GDM1 (cell line): ENCODE results near the gene MMP14.

Experiments
- DNase-seq: peaks from one replicate; lab custom pipeline; 2025; lab: John Stamatoyannopoulos, UW

MMP14 gene

DNA sequence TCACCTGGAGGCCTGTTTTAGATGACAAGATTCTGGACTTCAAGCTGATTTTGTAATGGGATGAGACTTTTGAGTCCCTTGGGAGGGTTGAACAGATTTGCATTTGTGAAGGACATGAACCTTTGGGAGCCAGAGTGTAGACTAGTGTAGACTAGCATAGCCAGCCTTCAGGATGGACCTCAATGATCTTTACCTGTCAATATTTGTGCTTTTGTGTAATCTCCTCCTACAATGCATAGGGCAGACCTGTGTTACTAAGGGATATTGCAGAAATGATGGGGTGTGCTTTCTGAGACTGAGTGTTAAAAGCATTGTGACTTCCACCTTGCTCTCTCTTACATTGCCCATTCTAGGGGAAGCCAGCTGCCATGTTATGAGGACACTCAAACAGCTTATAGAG is 25.3 kb downstream of the MMP14 start:
- no peak for DNase-seq

DNA sequence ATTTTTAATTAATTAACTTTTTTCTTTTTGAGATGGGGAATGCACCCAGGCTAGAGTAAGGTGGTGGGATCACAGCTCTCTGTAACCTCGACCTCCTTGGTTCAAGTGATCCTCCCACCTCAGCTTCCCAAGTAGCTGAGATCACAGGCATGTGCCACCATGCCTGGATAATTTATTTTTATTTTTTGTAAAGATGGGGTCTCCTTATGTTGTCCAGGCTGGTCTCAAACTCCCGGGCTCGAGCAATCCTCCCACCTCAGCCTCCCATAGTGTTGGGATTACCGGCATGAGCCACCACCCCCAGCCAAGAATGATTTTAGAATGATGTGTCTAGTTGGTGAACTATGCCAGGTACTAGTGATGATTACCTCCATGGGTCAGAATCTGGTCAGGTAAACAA is 28.6 kb downstream of the MMP14 start:
- DNase-seq = no peak

DNA sequence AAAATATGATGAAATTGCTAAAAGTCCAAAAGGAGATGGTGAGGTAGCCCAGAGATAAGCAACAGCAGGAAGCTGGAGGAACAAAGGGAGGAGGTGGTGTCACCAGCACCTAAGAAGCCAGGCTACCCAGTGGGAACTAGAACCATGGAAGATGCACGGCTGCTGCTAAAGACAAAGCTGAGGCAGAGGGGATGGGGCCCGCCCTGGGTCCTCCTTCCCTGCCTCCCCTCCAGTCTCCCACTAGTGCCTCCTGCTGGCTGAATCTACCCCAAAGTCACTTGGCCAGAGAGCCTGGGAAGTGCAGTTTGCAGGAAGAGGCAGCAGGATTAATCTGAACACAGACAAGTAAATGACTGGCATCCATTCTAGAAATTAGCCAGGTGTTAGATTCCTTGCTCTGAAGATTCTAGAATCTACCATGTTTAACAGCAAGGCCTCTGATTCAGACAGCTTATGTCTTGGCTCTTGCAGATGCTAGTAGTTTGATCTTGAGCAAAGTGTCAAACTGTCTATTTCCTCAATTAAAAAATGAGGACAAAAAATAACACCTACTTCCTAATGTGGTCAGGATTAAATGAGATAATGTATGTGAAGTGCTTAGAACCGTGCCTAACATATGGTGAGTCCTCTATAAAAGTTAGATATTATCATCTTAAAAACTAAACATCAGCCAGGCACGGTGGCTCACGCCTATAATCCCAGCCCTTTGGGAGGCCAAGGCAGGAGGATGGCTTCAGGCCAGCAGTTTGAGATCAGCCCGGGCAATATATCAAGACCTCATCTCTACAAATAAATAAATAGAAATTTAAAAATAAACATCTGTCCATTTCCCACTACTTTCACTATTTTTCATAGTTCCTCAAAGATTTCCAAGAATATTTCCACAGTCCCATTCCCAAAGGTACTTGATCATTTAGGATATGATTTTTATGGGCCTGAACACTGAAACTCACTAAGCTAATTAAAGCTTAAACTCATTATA is 29.3 kb downstream of the MMP14 start:
- DNase-seq = no peak

DNA sequence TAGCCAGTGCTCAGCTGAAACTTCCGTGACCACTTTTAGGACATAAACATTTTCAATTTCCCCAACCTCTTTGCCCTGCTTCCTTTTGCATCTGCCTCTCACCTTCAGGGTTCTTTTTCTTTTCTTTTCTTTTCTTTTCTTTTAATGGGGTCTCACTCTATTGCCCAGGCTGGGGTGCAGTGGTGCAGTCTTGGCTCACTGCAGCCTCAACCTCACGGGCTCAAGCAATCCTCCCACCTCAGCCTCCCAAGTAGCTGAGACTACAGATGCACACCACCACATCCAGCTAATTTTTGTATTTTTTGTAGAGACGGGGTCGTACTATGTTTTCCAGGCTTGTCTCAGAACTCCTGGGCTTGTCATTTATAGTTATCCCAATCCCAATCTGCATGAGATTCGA is 30.5 kb downstream of the MMP14 start:
- DNase-seq = no peak

DNA sequence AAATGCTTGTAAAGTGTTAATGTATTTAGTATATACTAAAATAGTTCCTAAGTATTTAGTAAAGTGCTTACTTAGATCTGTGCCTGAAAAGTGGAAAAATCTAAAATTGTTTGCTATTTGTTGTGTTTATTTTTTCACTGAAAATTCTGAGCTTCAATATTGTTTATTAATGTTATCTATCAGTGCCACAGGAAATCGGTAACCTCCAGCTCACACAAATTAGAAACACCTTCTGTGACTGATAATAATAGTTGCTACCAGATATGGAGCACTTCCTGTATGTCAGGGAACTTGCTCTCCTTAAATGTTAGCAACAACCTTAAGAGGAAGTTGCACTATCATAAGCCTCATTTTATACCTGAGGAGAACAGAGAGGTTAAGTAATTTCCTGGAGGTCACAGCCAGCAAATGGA is 34.4 kb downstream of the MMP14 start:
- no peak for DNase-seq

DNA sequence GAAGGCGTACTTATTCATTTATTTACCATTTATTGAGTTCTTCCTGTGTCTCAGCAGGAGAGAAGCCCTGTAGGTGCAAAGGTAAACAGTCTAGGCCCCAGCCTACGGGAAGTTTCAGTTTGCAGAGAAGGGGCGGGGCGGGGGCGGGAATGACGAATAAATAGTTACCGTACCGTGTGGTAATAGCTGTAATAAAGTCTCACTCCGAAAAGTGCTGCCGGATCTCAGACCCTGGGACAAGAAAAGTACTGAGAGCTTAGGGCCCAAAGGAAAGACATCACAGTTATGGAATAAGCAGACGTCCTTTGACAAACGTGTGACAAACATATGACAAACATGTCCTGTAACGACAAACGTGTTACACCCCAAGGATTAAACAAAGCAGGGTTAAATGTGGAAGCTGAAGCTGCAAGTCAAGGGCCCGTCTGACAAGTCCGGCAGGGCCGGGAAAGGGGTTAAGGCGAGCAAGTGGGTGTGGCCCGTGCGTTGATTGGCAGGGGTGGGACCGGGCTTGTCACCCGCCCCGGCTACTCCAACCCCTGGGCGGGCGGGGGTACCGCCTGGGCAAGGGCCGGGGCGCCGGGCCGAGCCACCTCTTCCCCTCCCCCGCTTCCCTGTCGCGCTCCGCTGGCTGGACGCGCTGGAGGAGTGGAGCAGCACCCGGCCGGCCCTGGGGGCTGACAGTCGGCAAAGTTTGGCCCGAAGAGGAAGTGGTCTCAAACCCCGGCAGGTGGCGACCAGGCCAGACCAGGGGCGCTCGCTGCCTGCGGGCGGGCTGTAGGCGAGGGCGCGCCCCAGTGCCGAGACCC is 35.0 kb downstream of the MMP14 start, which contains the start of gene LRP10:
Gene LRP10, plus strand, starts transcription at position 517 of the 809 bp plus-strand sequence. CDS start 564 bp downstream, outside the sequence.
- DNase-seq = peak; percentile 81

DNA sequence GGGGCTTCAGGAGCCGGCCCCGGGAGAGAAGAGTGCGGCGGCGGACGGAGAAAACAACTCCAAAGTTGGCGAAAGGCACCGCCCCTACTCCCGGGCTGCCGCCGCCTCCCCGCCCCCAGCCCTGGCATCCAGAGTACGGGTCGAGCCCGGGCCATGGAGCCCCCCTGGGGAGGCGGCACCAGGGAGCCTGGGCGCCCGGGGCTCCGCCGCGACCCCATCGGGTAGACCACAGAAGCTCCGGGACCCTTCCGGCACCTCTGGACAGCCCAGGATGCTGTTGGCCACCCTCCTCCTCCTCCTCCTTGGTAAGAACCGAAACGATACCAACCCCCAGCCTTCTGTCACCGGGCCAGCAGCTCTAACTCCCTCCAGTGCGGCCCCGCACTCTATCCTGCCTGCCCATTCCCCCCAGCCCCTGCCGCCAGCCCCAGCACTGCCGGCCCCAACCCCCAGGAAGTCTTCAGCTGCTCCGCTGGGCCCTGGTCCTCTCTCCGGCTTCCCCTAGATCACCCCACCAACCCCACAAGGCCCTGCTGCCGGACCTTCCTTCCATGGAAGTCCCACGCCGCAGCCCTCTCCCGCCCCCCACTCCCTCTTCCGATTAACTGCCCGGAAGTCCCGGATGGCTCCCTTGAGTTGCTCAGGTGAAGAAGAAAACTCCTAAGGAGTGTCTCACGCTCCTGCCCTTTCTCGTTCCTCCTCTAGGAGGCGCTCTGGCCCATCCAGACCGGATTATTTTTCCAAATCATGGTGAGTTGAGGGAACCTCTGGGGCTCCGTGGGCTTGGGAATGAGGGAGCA is 35.8 kb downstream of the MMP14 start:
- peak; percentile 55 for DNase-seq

DNA sequence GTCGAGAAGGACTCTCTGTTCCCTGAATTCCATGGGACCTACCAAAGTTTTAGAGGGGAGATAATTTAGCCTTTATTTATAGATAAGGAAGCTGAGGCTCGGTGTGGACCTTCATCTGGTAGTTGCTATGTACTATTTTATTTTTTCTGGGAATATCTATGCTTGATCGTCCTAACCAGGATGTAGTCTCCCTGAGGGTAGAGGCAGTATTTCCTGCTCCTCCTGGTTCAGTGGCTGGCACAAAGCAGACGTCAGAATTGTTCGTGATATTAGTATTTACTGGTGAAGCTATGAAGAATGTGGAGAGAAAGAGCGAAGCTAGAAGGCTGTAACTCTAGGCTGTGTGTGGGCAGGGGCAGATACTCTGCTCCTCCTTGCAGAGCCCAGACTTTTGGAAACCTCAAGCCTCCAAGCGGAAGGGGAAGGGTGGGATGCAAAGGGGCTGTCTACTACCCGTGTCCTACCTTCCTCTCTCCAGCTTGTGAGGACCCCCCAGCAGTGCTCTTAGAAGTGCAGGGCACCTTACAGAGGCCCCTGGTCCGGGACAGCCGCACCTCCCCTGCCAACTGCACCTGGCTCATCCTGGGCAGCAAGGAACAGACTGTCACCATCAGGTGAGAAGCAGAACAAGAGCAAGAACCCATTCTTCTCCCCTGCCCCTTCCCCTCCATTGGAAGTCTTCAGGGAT is 36.6 kb downstream of the MMP14 start:
- no peak for DNase-seq

DNA sequence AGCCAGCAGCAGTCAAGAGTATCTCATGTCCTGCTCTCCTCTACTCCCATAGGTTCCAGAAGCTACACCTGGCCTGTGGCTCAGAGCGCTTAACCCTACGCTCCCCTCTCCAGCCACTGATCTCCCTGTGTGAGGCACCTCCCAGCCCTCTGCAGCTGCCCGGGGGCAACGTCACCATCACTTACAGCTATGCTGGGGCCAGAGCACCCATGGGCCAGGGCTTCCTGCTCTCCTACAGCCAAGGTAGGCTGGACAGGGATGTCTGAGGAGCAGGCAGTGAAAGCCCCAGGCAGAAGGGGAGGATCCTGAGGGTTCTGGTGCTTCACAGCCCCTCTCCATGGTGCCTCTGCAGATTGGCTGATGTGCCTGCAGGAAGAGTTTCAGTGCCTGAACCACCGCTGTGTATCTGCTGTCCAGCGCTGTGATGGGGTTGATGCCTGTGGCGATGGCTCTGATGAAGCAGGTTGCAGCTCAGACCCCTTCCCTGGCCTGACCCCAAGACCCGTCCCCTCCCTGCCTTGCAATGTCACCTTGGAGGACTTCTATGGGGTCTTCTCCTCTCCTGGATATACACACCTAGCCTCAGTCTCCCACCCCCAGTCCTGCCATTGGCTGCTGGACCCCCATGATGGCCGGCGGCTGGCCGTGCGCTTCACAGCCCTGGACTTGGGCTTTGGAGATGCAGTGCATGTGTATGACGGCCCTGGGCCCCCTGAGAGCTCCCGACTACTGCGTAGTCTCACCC is 38.8 kb downstream of the MMP14 start:
- no peak for DNase-seq

DNA sequence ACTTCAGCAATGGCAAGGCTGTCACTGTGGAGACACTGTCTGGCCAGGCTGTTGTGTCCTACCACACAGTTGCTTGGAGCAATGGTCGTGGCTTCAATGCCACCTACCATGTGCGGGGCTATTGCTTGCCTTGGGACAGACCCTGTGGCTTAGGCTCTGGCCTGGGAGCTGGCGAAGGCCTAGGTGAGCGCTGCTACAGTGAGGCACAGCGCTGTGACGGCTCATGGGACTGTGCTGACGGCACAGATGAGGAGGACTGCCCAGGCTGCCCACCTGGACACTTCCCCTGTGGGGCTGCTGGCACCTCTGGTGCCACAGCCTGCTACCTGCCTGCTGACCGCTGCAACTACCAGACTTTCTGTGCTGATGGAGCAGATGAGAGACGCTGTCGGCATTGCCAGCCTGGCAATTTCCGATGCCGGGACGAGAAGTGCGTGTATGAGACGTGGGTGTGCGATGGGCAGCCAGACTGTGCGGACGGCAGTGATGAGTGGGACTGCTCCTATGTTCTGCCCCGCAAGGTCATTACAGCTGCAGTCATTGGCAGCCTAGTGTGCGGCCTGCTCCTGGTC is 39.4 kb downstream of the MMP14 start:
- DNase-seq = no peak

DNA sequence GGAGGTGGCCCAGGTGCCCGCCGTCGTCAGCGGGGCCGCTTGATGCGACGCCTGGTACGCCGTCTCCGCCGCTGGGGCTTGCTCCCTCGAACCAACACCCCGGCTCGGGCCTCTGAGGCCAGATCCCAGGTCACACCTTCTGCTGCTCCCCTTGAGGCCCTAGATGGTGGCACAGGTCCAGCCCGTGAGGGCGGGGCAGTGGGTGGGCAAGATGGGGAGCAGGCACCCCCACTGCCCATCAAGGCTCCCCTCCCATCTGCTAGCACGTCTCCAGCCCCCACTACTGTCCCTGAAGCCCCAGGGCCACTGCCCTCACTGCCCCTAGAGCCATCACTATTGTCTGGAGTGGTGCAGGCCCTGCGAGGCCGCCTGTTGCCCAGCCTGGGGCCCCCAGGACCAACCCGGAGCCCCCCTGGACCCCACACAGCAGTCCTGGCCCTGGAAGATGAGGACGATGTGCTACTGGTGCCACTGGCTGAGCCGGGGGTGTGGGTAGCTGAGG is 40.7 kb downstream of the MMP14 start:
- DNase-seq = no peak

DNA sequence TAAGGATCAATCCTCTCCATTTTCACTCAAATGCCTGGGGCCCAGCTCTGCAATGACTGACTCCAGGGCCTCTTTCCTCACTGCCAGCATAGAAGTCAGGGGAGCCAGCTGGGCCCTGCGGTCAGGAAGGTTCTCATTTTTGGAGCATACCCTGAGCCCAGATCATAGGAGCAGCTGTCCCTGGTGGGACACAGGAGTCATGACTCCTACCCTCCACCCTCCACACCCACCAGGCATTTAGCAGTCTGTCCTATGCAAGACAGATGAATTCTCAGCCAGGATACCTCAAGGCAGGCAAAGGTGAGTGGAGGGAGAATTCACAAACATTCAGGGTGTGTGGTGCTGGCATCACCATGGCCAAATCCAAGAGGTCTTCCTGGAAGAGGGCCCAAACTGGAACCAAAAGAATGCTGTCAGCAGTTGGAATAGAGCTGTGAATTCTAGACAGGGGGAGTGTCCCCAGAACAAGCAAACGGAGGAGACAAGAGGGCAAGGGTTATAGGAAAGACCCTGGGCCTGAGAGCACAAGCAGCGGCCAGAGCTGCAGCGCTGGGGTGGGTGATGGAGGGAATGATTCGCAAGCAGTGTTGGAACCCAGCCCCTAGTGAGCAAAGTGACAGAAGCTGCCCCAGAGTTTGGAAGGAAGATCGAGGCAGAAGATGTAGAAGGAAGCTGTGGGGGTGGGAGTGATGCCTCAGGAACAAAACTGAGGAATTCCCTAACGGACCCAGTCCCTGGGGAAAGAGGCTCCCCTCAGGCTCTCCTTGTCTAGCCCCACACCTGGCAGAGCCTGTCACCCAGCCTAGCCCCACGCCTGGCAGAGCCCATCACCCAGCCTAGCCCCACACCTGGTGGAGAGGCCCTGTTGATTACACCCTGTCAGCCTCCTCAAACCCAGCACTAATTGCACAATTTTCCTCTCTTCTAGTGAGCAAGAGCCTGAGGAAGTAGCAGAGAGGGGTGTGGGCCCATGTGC is 42.2 kb downstream of the MMP14 start:
- no peak for DNase-seq

DNA sequence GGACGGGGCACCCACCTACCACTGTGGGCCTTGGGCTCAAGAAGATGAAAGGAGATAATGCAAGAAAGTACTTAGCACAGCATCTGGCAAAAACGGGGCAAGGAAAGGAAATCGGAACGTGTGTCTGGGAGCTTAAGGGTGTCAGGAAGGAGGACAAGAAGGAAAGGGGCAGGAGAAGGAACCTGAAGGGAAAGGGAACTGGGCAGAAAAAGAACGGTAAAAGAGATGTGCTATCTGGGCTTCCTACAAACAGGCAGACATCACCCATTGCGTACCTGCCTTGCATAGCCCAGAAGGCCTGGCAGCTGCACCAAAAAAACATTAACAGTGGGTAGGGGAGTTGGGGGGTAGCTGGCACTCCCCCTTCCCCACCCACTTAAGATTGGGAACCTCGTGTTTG is 45.7 kb downstream of the MMP14 start:
- no peak for DNase-seq

DNA sequence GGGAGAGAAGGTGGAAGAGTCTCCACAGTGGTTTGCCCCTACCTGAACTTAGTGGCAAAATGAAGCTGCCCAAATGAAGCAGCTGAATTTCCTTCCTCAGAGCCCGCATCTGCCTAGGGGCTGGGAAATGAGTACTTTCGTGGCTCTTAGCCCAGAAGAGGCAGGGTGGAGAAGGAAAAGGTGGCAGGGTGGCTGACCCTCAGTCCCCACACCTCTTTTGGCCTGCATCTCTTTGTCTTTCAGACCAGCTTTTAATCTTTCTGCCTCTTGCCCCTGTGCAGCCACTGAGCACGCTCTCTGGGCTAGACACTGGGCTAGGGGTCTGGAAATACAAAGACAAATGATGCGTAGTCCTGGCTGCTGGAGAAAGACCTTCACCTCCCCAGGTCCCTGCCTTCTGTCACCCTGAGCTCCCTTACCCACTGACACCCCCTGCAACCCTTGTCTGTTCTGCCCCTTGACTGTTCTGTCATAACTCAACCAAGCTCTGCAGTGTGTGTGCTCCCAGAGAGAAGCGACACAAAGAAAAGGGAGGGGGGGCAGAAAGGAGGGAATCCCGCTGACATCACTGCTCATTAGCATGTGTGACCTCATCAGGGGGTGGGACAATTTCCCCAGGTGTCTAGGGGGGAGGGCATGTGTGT is 46.3 kb downstream of the MMP14 start:
- DNase-seq = no peak

DNA sequence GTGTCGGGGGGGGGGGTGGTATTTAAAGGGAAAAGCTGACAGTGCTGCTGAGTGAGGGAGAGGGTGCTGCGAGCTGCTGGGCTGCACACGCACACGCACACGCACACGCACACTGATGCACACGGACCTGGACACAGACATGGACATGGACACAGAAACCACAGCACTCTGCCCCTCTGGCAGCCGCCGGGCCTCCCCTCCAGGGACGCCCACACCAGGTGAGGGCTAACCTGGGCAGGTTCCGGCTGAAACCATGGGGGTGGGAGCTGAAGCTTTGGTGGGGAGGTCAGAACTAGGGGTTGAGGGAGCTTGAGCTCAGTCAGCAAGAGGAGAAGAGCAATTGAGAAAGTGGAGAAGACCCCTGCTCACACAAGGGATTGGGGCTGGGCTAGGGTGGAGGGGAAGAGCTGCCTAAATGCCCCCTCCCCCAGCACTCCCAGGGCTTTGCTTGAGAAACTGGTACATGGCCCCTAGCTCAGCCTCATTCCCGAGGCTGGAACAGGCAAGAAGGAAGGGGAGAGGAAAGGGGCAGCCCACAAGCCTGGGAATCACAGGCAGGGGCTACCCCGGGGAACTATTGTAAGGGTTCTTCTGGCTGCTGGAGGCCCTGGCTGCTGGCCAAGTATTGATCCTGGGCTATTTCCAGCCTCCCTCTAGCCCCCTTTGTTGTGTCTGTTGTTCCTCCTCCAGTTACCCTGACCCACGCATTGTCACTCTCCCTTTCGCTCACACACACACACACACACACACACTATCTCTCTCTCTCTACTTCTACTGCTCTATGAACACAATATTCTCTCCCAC is 47.0 kb downstream of the MMP14 start, which contains the start of gene REM2:
Gene REM2, plus strand, starts transcription at position 50 of the 804 bp plus-strand sequence. Its CDS starts 66 bp downstream, at position 116.
- no peak for DNase-seq

DNA sequence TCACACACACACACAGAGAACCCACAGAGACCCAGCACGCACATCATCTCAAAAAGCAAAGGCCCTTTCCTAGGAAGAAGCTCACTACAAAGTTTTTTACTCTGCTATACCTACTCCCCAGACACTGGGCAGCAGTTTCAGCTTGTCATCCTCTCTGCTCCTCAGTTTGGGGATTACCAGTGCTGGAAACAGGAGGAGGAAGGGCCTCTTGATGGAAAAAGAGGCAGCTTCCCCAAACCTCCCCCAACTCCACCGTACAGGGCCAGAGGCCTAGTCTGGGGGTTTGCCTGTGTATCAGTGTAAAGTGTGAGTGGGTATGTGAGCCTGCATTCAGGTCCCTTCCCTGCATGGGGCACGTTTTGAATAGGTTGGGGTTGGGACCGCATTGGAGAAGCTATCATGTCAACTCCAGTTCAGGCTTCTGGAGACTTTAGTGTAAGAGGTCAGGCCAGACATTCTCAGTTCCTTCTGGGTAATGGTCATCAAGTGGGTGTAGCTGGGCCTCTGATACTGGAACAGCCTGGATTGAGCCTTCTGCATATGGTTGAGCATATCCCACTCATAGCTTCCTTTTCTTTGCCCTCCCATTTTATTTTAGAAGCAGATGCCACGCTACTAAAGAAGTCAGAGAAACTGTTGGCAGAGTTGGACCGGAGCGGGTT is 47.8 kb downstream of the MMP14 start:
- no peak for DNase-seq
